ENCODE data around the gene ALK. TPM values are rescaled to one million over a fixed set of nuclear protein-coding genes. Genes with fewer than 3 reads are reported as not detected.
A peak's percentile ranks its signal among the peaks of the same experiment; 100 is the strongest.
"Not testable (repeated sequence)": the region's sequence is repeated elsewhere in the genome, so short reads cannot be mapped to it uniquely, and the experiment has no call there.

ALK gene
- total RNA-seq, 1 donor from 2014 or later, result 0.08 TPM

GRCh38 chr2:29850794-29851193 is 70.6 kb downstream of the ALK start:
- ATAC-seq, result no peak
- intact Hi-C loops (cut with DNase I), result no loop called here

GRCh38 chr2:29848566-29849310 is 72.6 kb downstream of the ALK start:
- intact Hi-C loops (cut with DNase I), result no loop called here
- DNase-seq (ENCODE audit: missing footprints) (no peak), ATAC-seq (no peak)

More at GRCh38 chr2:29850794-29851193, 70.6 kb downstream of the ALK start:
- no peak for DNase-seq (ENCODE audit: missing footprints)

GRCh38 chr2:29847886-29848285 is 73.5 kb downstream of the ALK start:
- DNase-seq (ENCODE audit: missing footprints) (no peak), ATAC-seq (no peak)
- intact Hi-C loops (cut with DNase I), result no loop called here

GRCh38 chr2:29844713-29845326 is 76.6 kb downstream of the ALK start:
- intact Hi-C loops (cut with DNase I), result loop anchor here (5.0 kb wide), 2 partner anchors 548 to 888 kb away; no protein-coding TSS in a partner anchor
- no peak for ATAC-seq
- no peak for DNase-seq (ENCODE audit: missing footprints)

GRCh38 chr2:29841386-29842004 is 79.9 kb downstream of the ALK start:
- intact Hi-C loops (cut with DNase I), result loop anchor here (5.0 kb wide), 2 partner anchors 544 to 884 kb away; no protein-coding TSS in a partner anchor
- peak; percentile 26 for ATAC-seq
- no peak for DNase-seq (ENCODE audit: missing footprints)

- DNase-seq (ENCODE audit: missing footprints), result no peak
- intact Hi-C loops (cut with DNase I), result loop anchor here (5.0 kb wide), 1 partner anchor 532 kb away; no protein-coding TSS in a partner anchor
- no peak for ATAC-seq
Observed at GRCh38 chr2:29839306-29839705, 82.1 kb downstream of the ALK start.

- ATAC-seq, result no peak
- intact Hi-C loops (cut with DNase I), result loop anchor here (5.0 kb wide), 1 partner anchor 531 kb away; no protein-coding TSS in a partner anchor
Observed at GRCh38 chr2:29837925-29838324, 83.5 kb downstream of the ALK start.

GRCh38 chr2:29834624-29835023 is 86.8 kb downstream of the ALK start:
- ATAC-seq, result no peak
- intact Hi-C loops (cut with DNase I), result loop anchor here (5.0 kb wide), 1 partner anchor 527 kb away; no protein-coding TSS in a partner anchor
- DNase-seq (ENCODE audit: missing footprints), result no peak

More at GRCh38 chr2:29837925-29838324, 83.5 kb downstream of the ALK start:
- no peak for DNase-seq (ENCODE audit: missing footprints)

GRCh38 chr2:29834036-29834540 is 87.3 kb downstream of the ALK start:
- intact Hi-C loops (cut with DNase I), result no loop called here
- ATAC-seq, result no peak
- DNase-seq (ENCODE audit: missing footprints), result no peak

- ATAC-seq, result no peak
- no peak for DNase-seq (ENCODE audit: missing footprints)
- intact Hi-C loops (cut with DNase I), result no loop called here
Observed at GRCh38 chr2:29831560-29831959, 89.8 kb downstream of the ALK start.

- no peak for DNase-seq (ENCODE audit: missing footprints)
- no peak for ATAC-seq
- intact Hi-C loops (cut with DNase I), result no loop called here
Observed at GRCh38 chr2:29829841-29830240, 91.5 kb downstream of the ALK start.

- DNase-seq (ENCODE audit: missing footprints); ATAC-seq; intact Hi-C loops (cut with DNase I): not testable (repeated sequence)
Observed at GRCh38 chr2:29824145-29824544, 97.2 kb downstream of the ALK start.

- ATAC-seq (no peak), DNase-seq (ENCODE audit: missing footprints) (no peak)
- intact Hi-C loops (cut with DNase I), result no loop called here
Observed at GRCh38 chr2:29821591-29821990, 99.8 kb downstream of the ALK start.

- DNase-seq (ENCODE audit: missing footprints) (no peak), ATAC-seq (no peak)
- intact Hi-C loops (cut with DNase I), result no loop called here
Observed at GRCh38 chr2:29819570-29819969, 101.8 kb downstream of the ALK start.

- ATAC-seq (no peak), DNase-seq (ENCODE audit: missing footprints) (no peak)
- intact Hi-C loops (cut with DNase I), result no loop called here
Observed at GRCh38 chr2:29817801-29818680, 103.3 kb downstream of the ALK start.

- intact Hi-C loops (cut with DNase I), result no loop called here
- ATAC-seq, result no peak
- no peak for DNase-seq (ENCODE audit: missing footprints)
Observed at GRCh38 chr2:29817299-29817698, 104.1 kb downstream of the ALK start.

- intact Hi-C loops (cut with DNase I), result no loop called here
- no peak for DNase-seq (ENCODE audit: missing footprints)
- no peak for ATAC-seq
Observed at GRCh38 chr2:29816651-29817050, 104.7 kb downstream of the ALK start.

GRCh38 chr2:29811378-29811777 is 110.0 kb downstream of the ALK start:
- ATAC-seq (no peak), DNase-seq (ENCODE audit: missing footprints) (no peak)
- intact Hi-C loops (cut with DNase I), result no loop called here

GRCh38 chr2:29810956-29811355 is 110.4 kb downstream of the ALK start:
- ATAC-seq (no peak), DNase-seq (ENCODE audit: missing footprints) (no peak)
- intact Hi-C loops (cut with DNase I), result no loop called here

Measured in Right ventricle myocardium inferior (tissue), 1 donor.